GM18519 (cell line): ENCODE results near the gene PIF1.

Experiments used
- ATAC-seq: cut with Tn5 transposase; IDR thresholded peaks from one replicate; pipeline ENCODE4 v1.9.1; 2021; ENCODE audit warnings: mild to moderate bottlenecking, moderate library complexity; ENCODE audit not compliant: unreplicated experiment, low FRiP score

Gene PIF1

DNA sequence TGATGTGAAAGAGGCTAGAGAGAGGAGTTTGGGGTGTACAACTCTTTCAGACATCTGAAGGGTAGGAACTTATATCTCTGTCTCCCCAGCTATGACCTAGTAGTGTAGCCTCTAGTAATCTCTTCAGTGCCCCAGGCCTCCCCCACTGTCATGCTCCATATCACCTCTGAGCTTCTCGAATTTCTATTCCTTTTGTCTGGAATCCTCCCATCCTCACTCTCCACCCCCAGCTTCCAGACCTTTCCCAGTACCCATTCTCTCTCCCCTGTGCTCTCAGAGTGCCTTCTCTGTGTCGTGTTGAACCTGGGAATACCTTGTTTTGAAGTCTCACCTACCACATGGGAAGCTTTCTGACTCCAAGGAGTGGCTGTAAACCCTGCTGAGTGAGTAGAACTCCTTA lies 46.4 kb downstream of the PIF1 start:
- no peak for ATAC-seq

DNA sequence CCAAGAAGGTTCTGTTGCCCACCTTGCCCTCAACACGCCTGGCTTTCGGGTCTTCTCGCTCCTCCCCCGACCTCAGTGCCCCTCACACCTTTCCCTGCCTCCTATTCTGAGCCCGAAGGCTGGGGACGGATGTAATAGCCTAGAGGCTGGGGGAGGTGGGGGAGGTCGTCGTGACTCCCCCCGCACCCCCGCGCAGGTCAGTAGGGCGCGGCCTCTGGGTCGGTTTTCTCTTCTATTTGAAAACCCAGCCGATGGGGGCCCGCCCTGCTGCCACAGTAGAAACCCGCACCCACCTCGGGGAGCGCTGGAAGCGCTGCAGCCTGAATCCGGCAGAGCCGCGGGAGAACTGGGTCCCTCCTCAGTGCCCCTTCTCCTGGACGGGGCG lies 49.1 kb downstream of the PIF1 start:
- ATAC-seq, result no peak

GRCh38 chr15:64775551-64776401 lies 49.7 kb downstream of the PIF1 start, which contains the start of gene RBPMS2:
Gene RBPMS2 (minus strand): TSS chr15:64775589. CDS start chr15:64775319, 270 bp downstream.
- no peak for ATAC-seq

GRCh38 chr15:64774629-64775493 lies 50.6 kb downstream of the PIF1 start:
- ATAC-seq, result no peak

- no peak for ATAC-seq
Observed at GRCh38 chr15:64774037-64774628, 51.3 kb downstream of the PIF1 start.

DNA sequence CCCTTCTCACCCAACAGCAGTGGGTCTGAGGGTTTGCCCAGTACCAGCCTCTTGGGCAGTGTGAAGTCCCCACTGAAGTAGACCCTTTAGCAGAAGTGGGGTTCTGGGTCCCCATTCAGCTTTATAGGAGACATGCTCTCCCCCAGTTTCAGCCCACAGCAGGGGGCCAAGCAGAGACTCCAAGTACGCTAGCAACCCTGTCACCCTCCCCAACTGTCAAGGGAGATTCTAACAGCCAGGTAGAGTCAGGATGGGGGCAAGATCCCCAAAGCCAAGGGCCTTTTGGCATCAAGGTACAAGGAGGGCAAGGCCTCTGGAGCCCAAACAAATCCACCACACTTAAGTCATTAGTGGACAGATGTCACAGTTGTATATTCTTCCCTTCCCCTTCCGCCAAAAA lies 51.8 kb downstream of the PIF1 start:
- ATAC-seq, result no peak

GRCh38 chr15:64772964-64773363 lies 52.5 kb downstream of the PIF1 start:
- ATAC-seq, result no peak

- no peak for ATAC-seq
Observed at GRCh38 chr15:64772488-64772887, 53.0 kb downstream of the PIF1 start.

DNA sequence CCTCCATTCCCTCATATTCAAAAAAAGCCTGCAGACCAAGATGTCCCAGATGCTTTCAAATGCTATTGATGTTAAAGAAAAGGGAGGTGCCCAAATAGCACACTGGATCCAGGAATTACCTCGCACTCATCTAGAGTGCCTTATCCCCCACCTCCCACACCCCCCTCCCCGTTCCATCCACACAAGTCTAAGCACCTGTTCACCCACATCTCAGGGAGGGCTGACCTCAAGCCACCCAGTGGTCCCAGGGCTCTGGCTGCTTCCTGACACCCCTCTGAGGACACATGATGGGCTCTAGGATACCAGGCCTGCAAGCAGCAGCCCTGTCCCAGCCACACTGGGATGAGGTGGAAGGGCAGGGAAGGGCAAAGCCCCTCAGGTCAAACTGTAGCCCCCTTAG lies 54.8 kb downstream of the PIF1 start:
- ATAC-seq, result no peak

DNA sequence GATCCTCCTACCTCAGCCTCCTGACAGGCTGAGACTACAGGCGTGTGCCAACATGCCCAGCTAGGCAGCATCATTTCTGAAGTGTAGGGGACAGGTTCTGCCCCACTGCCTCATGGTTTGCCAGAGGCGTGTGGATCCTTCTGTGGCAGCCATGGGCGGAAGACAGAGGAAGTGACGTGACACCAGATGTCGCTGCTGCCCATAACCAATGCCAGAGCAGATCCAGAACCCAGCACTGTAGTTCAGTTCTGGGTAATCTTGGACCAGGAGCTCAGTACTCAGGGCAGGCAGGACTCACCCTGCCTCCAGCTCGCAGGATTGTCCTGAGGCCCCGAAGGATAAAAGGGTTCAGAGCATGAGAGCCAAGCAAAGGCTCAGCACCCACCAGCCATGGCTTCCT lies 58.2 kb downstream of the PIF1 start:
- no peak for ATAC-seq

- no peak for ATAC-seq
Observed at GRCh38 chr15:64766058-64766457, 59.4 kb downstream of the PIF1 start.
